OCI-LY1 (cell line): Measurements from ENCODE around the gene CASQ1.

ENCODE experiments used
- EZH2 ChIP-seq: fragments of 200-600 bp; sonication (generic), shearing (Covaris generic); IDR thresholded peaks from 2 replicates; pipeline ENCODE4 v1.8.0; 2017; ENCODE audit warnings: borderline replicate concordance, mixed run types, mild to moderate bottlenecking, antibody characterized with exemption, low read length, moderate library complexity, mixed read lengths
- TF ChIP-seq, protein P1 (sequence below): fragments of 200-600 bp; sonication (generic), shearing (Covaris generic); IDR thresholded peaks from 2 replicates; pipeline ENCODE4 v1.5.1; 2017; ENCODE audit warnings: mild to moderate bottlenecking, antibody characterized with exemption, low read length, moderate library complexity, mixed read lengths

DNA sequence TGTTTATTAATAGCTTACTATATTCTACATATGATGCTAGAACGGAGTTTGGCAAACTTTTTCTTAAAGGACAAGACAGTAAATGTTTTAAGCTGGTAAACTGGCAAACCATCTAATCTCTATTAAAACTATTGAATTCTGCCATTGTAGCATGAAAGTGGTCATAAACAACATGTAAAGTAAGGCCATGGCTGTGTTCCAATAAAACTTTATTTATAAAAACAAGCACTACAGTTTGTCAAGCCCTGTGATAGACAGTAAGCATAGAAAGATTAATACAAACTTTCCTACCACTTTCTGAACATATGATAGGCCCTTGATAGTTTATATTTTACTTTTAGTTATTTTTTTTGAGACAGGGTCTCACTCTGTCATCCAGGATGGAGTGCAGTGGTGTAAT is 37.2 kb downstream of the CASQ1 start:
- no peak for TF ChIP-seq EZH2
- TF ChIP-seq, protein P1, sequence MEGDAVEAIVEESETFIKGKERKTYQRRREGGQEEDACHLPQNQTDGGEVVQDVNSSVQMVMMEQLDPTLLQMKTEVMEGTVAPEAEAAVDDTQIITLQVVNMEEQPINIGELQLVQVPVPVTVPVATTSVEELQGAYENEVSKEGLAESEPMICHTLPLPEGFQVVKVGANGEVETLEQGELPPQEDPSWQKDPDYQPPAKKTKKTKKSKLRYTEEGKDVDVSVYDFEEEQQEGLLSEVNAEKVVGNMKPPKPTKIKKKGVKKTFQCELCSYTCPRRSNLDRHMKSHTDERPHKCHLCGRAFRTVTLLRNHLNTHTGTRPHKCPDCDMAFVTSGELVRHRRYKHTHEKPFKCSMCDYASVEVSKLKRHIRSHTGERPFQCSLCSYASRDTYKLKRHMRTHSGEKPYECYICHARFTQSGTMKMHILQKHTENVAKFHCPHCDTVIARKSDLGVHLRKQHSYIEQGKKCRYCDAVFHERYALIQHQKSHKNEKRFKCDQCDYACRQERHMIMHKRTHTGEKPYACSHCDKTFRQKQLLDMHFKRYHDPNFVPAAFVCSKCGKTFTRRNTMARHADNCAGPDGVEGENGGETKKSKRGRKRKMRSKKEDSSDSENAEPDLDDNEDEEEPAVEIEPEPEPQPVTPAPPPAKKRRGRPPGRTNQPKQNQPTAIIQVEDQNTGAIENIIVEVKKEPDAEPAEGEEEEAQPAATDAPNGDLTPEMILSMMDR = no peak
